Lung (tissue), 12 donors: ENCODE results near the gene FOXA2. TPM values are rescaled to one million over a fixed set of nuclear protein-coding genes. Genes with fewer than 3 reads are reported as not detected.

ENCODE experiments used
- ATAC-seq: fragments of 200-7000 bp; cut with Tn5 transposase; one replicate; pipeline ENCODE4 v1.9.1; 2020; ENCODE audit warnings: moderate number of reproducible peaks; ENCODE audit not compliant: insufficient read depth, low FRiP score
- DNase-seq, 3 donors: peaks; one replicate each; pipeline ENCODE4 v3.0.0-alpha.2; 2013 to 2017
- H3K27ac ChIP-seq, 2 donors: one replicate each; pipeline ENCODE4 v1.5.1; 2013; ENCODE audit warnings: mild to moderate bottlenecking in 2 of 2, moderate library complexity in 2 of 2, control low read depth in 1 of 2, inconsistent platforms in 1 of 2, low read depth in 1 of 2, low read length in 1 of 2
- H3K27me3 ChIP-seq, 3 donors: one replicate each; pipeline ENCODE4 v1.5.1; 2013; ENCODE audit warnings: low read length in 2 of 3; ENCODE audit not compliant: control insufficient read depth in 3 of 3, insufficient read depth in 3 of 3
- H3K36me3 ChIP-seq, 4 donors: one replicate each; pipeline ENCODE4 v1.5.1; 2013; ENCODE audit warnings: low read length in 4 of 4, mild to moderate bottlenecking in 1 of 4, moderate library complexity in 1 of 4; ENCODE audit not compliant: control insufficient read depth in 4 of 4, insufficient read depth in 4 of 4
- H3K4me1 ChIP-seq, 5 donors: one replicate each; pipeline ENCODE4 v1.5.1; 2013; ENCODE audit warnings: low read length in 5 of 5, mild to moderate bottlenecking in 2 of 5, moderate library complexity in 1 of 5; ENCODE audit not compliant: control insufficient read depth in 5 of 5, insufficient read depth in 5 of 5
- H3K4me3 ChIP-seq: one replicate; pipeline ENCODE4 v1.5.1; 2013; ENCODE audit warnings: mild to moderate bottlenecking, control low read depth, moderate library complexity
- H3K9ac ChIP-seq, 2 donors: one replicate each; pipeline ENCODE4 v1.5.1; 2013; ENCODE audit warnings: low read length in 2 of 2, control low read depth in 1 of 2; ENCODE audit not compliant: insufficient read depth in 1 of 2
- H3K9me3 ChIP-seq, 4 donors: one replicate each; pipeline ENCODE4 v1.5.1; 2013; ENCODE audit warnings: low read length in 3 of 4, mild to moderate bottlenecking in 1 of 4, moderate library complexity in 1 of 4; ENCODE audit not compliant: control insufficient read depth in 4 of 4, insufficient read depth in 3 of 4
- CTCF ChIP-seq: IDR thresholded peaks from 2 replicates; pipeline ENCODE4 v1.5.1; 2012; ENCODE audit warnings: mild to moderate bottlenecking; ENCODE audit errors: control extremely low read depth, extremely low read depth
- WGBS, 2 donors: extraction: QIAGEN DNeasy Blood & Tissue Kit; methylation state at CpG; one replicate each; pipeline ENCODE4 v1.1.7; 2013; 5-methylcytosine and 5-hydroxymethylcytosine counted together
- polyA plus RNA-seq, 2 donors: library from polyadenylated mRNA; stranded (reverse); fragments of 200-250 nt; gene quantifications; one replicate each; pipeline ENCODE4 v1.2.1, GENCODE V29; 2013
- total RNA-seq, 2 donors: library from RNA; depleted of rRNA in 1 of 2; stranded (reverse); fragments of >200 nt in 1 of 2; gene quantifications; one replicate each; pipeline ENCODE4 v1.2.1, GENCODE V29; 2014 to 2021
- donor health status: control.
- donor health status: control.
- donor health status: Bipolar disorder and iron deficiency.
- donor health status: healthy.
- donor health status: DM: yes; HTN: yes; CAD: no.

Gene FOXA2
- total and polyA plus RNA-seq, 4 donors = 10.0 to 39.5 (median 17.6) TPM

GRCh38 chr20:22540832-22541231 is 43.5 kb downstream of the FOXA2 start:
- Histone ChIP-seq H3K4me3 (no peak overlapping the region), H3K36me3 (no peaks in the 10 kb centered on the region), H3K9me3 (no peaks in the 10 kb centered on the region), H3K27ac (no peak overlapping the region), H3K4me1 (no peaks in the 10 kb centered on the region), H3K9ac (no peak overlapping the region), H3K27me3 (no peaks in the 10 kb centered on the region)
- no peak for ATAC-seq
- no peak for DNase-seq
- 71 to 79% methylated on average over 10 of the region's 10 CpGs for WGBS, 2 donors
- TF ChIP-seq CTCF = no peak

GRCh38 chr20:22536956-22537756 is 47.2 kb downstream of the FOXA2 start:
- no peak overlapping the region for H3K4me3 ChIP-seq
- ATAC-seq (no peak), DNase-seq (no peak)
- peaks cover 0 to 2% (median 0%) of the 10 kb centered on the region in 4 donors for H3K9me3 ChIP-seq
- no peak for TF ChIP-seq CTCF
- 70 to 85% methylated on average over 4 of the region's 4 CpGs for WGBS, 2 donors
- H3K9ac ChIP-seq = no peak overlapping the region
- no peaks in the 10 kb centered on the region for H3K36me3 ChIP-seq
- H3K27me3 ChIP-seq = no peaks in the 10 kb centered on the region
- H3K27ac ChIP-seq = no peak overlapping the region
- no peaks in the 10 kb centered on the region for H3K4me1 ChIP-seq

GRCh38 chr20:22536141-22536828 is 48.1 kb downstream of the FOXA2 start:
- Histone ChIP-seq H3K9ac (no peak overlapping the region), H3K9me3 (peaks cover 0 to 2% (median 0%) of the 10 kb centered on the region in 4 donors), H3K4me1 (no peaks in the 10 kb centered on the region), H3K36me3 (no peaks in the 10 kb centered on the region), H3K4me3 (no peak overlapping the region), H3K27ac (no peak overlapping the region), H3K27me3 (no peaks in the 10 kb centered on the region)
- no peak for TF ChIP-seq CTCF
- DNase-seq (no peak), ATAC-seq (no peak)
- 80 to 87% methylated on average over 5 of the region's 5 CpGs for WGBS, 2 donors
